DMS 273 (cell line): ENCODE measurements around the gene BATF2.
A peak's percentile ranks its signal among the peaks of the same experiment; 100 is the strongest.
"Not testable (repeated sequence)": the region's sequence is repeated elsewhere in the genome, so short reads cannot be mapped to it uniquely, and the experiment has no call there.

Experiments used
- DNase-seq: peaks from one replicate; lab custom pipeline; 2025; ENCODE audit not compliant: unreplicated experiment; lab: John Stamatoyannopoulos, UW

Gene BATF2

GRCh38 chr11:64996710-64997380 is at the start of gene BATF2:
BATF2 (minus strand) TSS chr11:64996971; CDS start chr11:64996914, 57 bp downstream.
- DNase-seq, result peak; percentile 82

- DNase-seq, result no peak
Observed at GRCh38 chr11:65045728-65046127, 49.0 kb upstream of the BATF2 start.

GRCh38 chr11:65045061-65045460 is 48.3 kb upstream of the BATF2 start:
- no peak for DNase-seq

- DNase-seq, result no peak
Observed at GRCh38 chr11:65043881-65044501, 47.2 kb upstream of the BATF2 start.

- no peak for DNase-seq
Observed at GRCh38 chr11:65042891-65043290, 46.1 kb upstream of the BATF2 start.

GRCh38 chr11:65040847-65041622 is 44.3 kb upstream of the BATF2 start, which contains the start of gene SAC3D1:
SAC3D1 (plus strand) TSS chr11:65041210; CDS start chr11:65041293, 83 bp downstream.
- peak; percentile 97 for DNase-seq

GRCh38 chr11:65040520-65040846 is 43.7 kb upstream of the BATF2 start:
- no peak for DNase-seq

GRCh38 chr11:65036931-65037330 is 40.2 kb upstream of the BATF2 start:
- DNase-seq, result peak; percentile 23

- DNase-seq, result no peak
Observed at GRCh38 chr11:65035579-65035978, 38.8 kb upstream of the BATF2 start.

- DNase-seq, result no peak
Observed at GRCh38 chr11:65034423-65034822, 37.7 kb upstream of the BATF2 start.

GRCh38 chr11:65032216-65032615 is 35.4 kb upstream of the BATF2 start:
- DNase-seq, result no peak

- DNase-seq, result peak; percentile 97
Observed at GRCh38 chr11:65027213-65028067, 30.7 kb upstream of the BATF2 start, which contains the start of gene SNX15. SNX15 (plus strand) TSS chr11:65027439; CDS start chr11:65027538, 99 bp downstream.

- DNase-seq, result no peak
Observed at GRCh38 chr11:65026810-65027209, 30.0 kb upstream of the BATF2 start.

GRCh38 chr11:65023502-65023901 is 26.7 kb upstream of the BATF2 start:
- DNase-seq, result not testable (repeated sequence)

GRCh38 chr11:65021509-65021908 is 24.7 kb upstream of the BATF2 start:
- no peak for DNase-seq

- DNase-seq, result no peak
Observed at GRCh38 chr11:65021003-65021402, 24.2 kb upstream of the BATF2 start.

- no peak for DNase-seq
Observed at GRCh38 chr11:65019824-65020223, 23.1 kb upstream of the BATF2 start.

GRCh38 chr11:65017937-65018336 is 21.2 kb upstream of the BATF2 start:
- no peak for DNase-seq

- no peak for DNase-seq
Observed at GRCh38 chr11:65016705-65017104, 19.9 kb upstream of the BATF2 start.

GRCh38 chr11:65014726-65015227 is 18.0 kb upstream of the BATF2 start:
- no peak for DNase-seq
